Fibroblast of gingiva (primary cell): ENCODE data around the gene MS4A15.
"Not testable (repeated sequence)": the region's sequence is repeated elsewhere in the genome, so short reads cannot be mapped to it uniquely, and the experiment has no call there.

Experiments used
- DNase-seq: peaks from one replicate; pipeline ENCODE4 v3.0.0-alpha.2; 2011; ENCODE audit warnings: low read depth

The MS4A15 gene

DNA sequence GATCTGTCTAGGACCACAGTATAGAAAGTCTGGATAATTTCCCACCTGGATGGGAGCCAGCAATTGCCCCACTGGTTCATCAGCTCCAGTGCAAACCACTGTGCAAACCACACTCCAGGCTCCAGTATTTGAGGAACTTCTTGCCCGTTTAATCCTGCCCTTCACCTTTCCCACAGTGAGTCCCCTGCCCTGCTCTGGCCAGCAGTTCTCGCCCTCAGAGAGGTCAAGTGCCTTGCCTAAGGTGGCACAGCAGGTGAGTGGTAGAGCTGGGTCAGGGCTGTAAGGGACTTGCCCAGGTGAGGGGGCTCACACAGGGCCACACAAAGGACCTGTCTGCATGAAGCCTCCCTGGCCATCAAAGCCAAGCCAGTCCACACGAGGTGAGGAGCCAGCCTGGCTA, 52.6 kb downstream of the MS4A15 start:
- no peak for DNase-seq

DNA sequence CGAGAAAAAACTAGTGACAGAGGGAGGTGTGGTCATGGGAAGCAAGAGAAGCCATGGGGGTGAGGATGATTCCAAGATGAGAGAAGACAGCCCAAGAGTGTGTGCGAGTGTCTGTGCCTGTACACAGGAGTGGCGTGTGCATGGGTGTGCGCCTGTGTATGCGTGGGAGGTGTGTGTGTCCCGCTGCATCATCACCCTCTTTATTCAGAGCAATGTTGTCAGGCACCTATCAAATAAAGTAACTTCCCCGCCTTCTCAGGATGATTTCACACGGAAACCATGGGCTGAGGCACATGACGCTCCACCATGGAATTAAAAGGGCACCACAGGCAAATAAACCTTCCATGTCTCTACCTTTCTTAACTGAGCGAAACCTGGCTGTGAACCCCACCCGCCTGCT, 53.0 kb downstream of the MS4A15 start:
- DNase-seq = no peak

- no peak for DNase-seq
These were observed 53.5 kb downstream of the MS4A15 start for GRCh38 chr11:60810151-60810550.

- DNase-seq = no peak
These were observed 53.9 kb downstream of the MS4A15 start for GRCh38 chr11:60810569-60810968.

GRCh38 chr11:60813324-60813723, 56.7 kb downstream of the MS4A15 start:
- no peak for DNase-seq

DNA sequence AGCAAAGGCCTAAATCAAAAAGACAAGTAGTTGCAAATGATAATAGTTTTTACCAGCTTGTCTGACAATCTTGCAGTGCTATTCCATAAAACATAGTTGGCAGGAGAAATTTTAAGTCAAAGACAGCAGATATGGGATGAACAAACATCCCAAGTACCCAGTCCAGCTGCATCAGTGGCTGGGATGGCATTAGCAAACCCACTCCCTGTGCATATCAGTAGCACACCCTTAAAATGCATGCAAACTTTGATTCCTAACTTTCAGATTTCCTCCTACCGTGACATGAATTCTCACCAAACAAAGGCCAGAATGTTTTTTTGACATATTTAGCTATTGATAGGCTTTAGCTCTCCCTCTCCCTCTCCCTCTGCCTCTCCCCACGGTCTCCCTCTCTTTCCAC, 57.4 kb downstream of the MS4A15 start:
- no peak for DNase-seq

- DNase-seq = no peak
These were observed 60.0 kb downstream of the MS4A15 start for GRCh38 chr11:60816590-60817157.

DNA sequence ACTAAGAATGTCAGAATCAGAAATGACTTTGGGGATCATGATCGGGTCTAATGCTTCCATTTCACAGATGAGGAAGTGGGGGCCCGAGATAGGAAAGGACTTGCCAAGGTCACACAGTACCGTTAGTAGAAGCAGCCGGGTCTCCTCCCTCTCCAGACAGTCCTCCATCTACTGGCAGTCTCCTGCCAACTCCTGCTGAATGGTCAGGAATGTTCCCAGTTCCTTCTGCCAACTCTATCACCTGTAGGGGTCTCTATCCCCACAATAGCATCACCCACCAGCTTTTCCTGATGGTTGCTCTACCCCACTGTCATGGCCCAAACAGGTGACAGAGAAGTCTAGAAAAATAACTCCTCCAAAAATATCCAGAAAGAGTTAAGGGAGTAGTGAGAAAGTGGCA, 61.4 kb downstream of the MS4A15 start:
- DNase-seq = no peak

DNA sequence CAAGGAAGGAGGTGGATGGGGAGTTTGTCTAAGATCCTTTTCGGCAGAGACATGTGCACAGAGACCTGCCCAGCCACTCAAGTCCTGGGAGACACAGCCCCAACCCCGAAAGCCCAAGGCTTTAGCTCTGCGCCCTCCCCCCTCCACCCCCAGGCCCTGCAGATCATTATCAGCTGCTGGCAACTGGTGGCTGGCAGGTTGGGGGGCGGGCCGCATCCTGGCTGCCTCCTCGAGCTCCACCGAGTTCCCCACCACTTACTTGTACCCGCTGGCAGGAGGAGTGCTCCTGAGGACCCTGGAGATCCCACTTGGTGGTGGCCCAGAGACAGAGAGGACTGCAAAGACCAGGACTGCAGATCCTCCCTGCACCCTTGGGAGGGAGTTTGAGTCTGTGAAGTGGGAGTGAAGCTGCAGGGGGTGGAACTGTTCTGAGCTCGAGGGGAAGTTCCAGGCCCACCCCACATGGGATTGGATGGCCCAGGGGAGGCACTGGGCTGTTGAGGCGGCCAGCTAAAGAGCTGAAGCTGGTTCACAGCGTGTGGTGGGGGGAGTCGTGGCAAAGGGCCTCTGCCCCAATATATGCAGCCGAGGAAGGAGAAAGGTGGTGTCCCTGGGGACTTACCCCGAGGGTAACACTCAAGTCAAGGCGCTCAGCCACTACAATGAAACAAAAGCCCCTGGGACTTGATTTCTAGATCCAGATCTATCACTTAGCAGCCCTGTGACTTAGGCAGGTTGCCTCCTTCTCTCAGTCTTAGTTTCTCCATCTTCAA, 65.3 kb downstream of the MS4A15 start:
- DNase-seq = no peak

DNA sequence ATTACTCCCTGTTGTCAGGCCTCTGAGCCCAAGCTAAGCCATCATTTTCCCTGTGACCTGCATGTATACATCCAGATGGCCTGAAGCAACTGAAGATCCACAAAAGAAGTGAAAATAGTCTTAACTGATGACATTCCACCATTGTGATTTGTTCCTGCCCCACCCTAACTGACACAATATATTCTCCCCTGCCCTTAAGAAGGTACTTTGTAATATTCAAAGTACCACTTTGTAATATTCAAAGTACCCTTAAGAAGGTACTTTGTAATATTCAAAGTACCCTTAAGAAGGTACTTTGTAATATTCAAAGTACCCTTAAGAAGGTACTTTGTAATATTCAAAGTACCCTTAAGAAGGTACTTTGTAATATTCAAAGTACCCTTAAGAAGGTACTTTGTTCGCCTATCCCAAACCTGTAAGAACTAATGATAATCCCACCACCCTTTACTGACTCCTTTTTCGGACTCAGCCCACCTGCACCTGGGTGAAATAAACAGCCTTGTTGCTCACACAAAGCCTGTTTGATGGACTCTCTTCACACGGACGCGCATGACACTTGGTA, 67.2 kb downstream of the MS4A15 start:
- not testable (repeated sequence) for DNase-seq

- DNase-seq = no peak
These were observed 68.5 kb downstream of the MS4A15 start for GRCh38 chr11:60825118-60825517.

- no peak for DNase-seq
These were observed 69.1 kb downstream of the MS4A15 start for GRCh38 chr11:60825790-60826189.
